Measurements from ENCODE around the gene PSMB10. TPM values are rescaled to one million over a fixed set of nuclear protein-coding genes. Genes with fewer than 3 reads are reported as not detected.

The PSMB10 gene
- total and polyA plus RNA-seq, 2 donors (not counting 3 experiments of a cell fraction or from before 2014, with no cell fraction given) = 40.8 to 54.7 TPM

DNA sequence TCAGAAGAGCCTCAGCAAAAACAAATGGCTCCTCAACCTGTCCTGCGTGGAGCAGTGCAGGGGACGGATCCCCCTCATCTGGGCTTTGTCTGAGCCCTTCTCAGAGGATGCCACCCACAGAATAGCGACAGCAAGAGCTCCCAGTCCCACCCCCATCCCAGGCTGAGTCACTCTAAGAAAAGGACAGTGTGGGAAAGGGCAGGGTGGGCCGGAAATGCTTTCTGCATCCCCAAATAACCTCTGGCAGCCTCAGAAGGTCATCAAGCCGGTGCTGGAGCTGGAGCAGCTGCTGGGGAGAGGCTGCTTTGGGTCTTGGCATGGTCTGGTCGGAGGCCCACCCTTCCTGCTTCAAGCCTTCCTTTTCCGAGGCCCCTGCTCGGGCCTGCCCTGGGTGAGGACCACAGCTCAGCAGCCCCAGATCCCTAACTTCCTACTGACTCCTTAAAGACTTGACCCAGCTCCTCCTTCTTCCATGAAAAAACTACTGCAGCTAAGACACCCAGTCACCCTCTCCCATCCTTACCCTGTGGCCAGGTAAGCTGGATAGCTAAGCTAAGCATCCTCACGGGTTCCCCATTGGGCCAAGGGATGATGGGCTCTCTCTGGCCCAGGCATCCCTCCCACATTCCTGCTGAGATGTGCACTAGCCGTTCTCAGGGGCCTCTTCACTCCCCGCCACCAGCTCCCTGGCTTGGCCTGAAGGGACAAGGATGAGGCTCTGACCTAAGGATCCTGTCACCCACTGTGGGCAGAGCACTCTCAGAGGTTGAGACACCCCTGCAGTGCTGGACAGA, 23.1 kb upstream of the PSMB10 start:
- H3K9me1 ChIP-seq (replicated peaks; ENCODE audit: control insufficient read depth, extremely low read depth, insufficient read depth, low read length) = no peaks in the 10 kb centered on the region

More for the DNA sequence above, 23.1 kb upstream of the PSMB10 start:
- H3K4me3 ChIP-seq (replicated peaks in 1 of 3; ENCODE audit: insufficient read depth in 1 of 3, low read depth in 1 of 3, low read length in 3 of 3) = no peak overlapping the region
- POLR2A ChIA-PET = interaction anchor here (1.1 kb wide), 1 partner anchor 24 kb away, joined by 3 read pairs; no protein-coding TSS in a partner anchor
- H3K27ac ChIP-seq (ENCODE audit: insufficient read depth, low read depth, low read length) = no peak overlapping the region
- no peaks in the 10 kb centered on the region for H3K4me1 ChIP-seq (ENCODE audit: control insufficient read depth, extremely low read depth, insufficient read depth, low read length)
- H4K20me1 ChIP-seq (replicated peaks; ENCODE audit: control insufficient read depth, extremely low read depth, insufficient read depth, low read length) = no peaks in the 10 kb centered on the region
- H3K36me3 ChIP-seq (ENCODE audit: control insufficient read depth in 2 of 2, extremely low read depth in 1 of 2, insufficient read depth in 2 of 2, low read length in 2 of 2) = peaks cover 12 to 55% of the 10 kb centered on the region in 2 experiments
- TF ChIP-seq FOS (IDR thresholded peaks at IDR 0.05; ENCODE audit: borderline replicate concordance, insufficient read depth, low read length) (no peak), JUN (IDR thresholded peaks at IDR 0.05; ENCODE audit: borderline replicate concordance, insufficient read depth, insufficient read length, low read depth) (no peak), POLR2A (IDR thresholded peaks at IDR 0.05; ENCODE audit: low read depth, low read length) (no peak), EZH2 (IDR thresholded peaks at IDR 0.05; ENCODE audit: borderline replicate concordance, low read depth, low read length, severe bottlenecking) (no peak), GATA2 (IDR thresholded peaks at IDR 0.05; ENCODE audit: insufficient read depth, insufficient read length, low read depth, low read length) (no peak), POLR2AphosphoS5 (IDR thresholded peaks at IDR 0.05; ENCODE audit: insufficient read depth, low read depth, low read length) (no peak), MYC (IDR thresholded peaks at IDR 0.05; ENCODE audit: low read depth, low read length) (no peak)
- TF ChIP-seq, protein P1, sequence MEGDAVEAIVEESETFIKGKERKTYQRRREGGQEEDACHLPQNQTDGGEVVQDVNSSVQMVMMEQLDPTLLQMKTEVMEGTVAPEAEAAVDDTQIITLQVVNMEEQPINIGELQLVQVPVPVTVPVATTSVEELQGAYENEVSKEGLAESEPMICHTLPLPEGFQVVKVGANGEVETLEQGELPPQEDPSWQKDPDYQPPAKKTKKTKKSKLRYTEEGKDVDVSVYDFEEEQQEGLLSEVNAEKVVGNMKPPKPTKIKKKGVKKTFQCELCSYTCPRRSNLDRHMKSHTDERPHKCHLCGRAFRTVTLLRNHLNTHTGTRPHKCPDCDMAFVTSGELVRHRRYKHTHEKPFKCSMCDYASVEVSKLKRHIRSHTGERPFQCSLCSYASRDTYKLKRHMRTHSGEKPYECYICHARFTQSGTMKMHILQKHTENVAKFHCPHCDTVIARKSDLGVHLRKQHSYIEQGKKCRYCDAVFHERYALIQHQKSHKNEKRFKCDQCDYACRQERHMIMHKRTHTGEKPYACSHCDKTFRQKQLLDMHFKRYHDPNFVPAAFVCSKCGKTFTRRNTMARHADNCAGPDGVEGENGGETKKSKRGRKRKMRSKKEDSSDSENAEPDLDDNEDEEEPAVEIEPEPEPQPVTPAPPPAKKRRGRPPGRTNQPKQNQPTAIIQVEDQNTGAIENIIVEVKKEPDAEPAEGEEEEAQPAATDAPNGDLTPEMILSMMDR (IDR thresholded peaks at IDR 0.05; ENCODE audit: extremely low read depth in 1 of 2, insufficient read depth in 1 of 2, low read depth in 1 of 2, low read length in 2 of 2) = no peak
- TF ChIP-seq, protein P2, sequence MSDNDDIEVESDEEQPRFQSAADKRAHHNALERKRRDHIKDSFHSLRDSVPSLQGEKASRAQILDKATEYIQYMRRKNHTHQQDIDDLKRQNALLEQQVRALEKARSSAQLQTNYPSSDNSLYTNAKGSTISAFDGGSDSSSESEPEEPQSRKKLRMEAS (IDR thresholded peaks at IDR 0.05; ENCODE audit: insufficient read depth, insufficient read length) = no peak
- no peak for DNase-seq (ENCODE audit: low read depth, low spot score)
- dilution Hi-C loops (cut with MboI; ENCODE audit: extremely low pct_ligation_motif_present, low sequenced_read_pairs) = no loop called here
- FAIRE-seq = no peak
- no peak overlapping the region for H2AFZ ChIP-seq (ENCODE audit: low read depth, low read length)
- intact Hi-C loops (cut with micrococcal nuclease) = no loop called here
- no TSS peak for BruUV-seq (replicated peaks)
- no peaks in the 10 kb centered on the region for H3K27me3 ChIP-seq (ENCODE audit: control insufficient read depth in 2 of 2, insufficient read depth in 2 of 2, low read length in 2 of 2)
- H3K9ac ChIP-seq (replicated peaks; ENCODE audit: extremely low read depth, insufficient read depth, low read length) = no peak overlapping the region
- H3K79me2 ChIP-seq (ENCODE audit: control insufficient read depth, insufficient read depth, low read length) = peaks cover 19% of the 10 kb centered on the region
- no peaks in the 10 kb centered on the region for H3K9me3 ChIP-seq (replicated peaks; ENCODE audit: control insufficient read depth, insufficient read depth, low read length)
- H3K4me2 ChIP-seq (ENCODE audit: insufficient read depth, low read length) = no peak overlapping the region
- CTCF ChIA-PET = interaction anchor here (1.0 to 1.5 kb wide), 2 partner anchors 18 to 81 kb away, joined by 3 to 5 read pairs; no protein-coding TSS in a partner anchor

All from endothelial cell of umbilical vein (primary cell).